Liver (tissue), 3 donors: ENCODE data around the gene AHSG.
A peak's percentile ranks its signal among the peaks of the same experiment; 100 is the strongest.

ENCODE experiments used
- JUND ChIP-seq, 2 donors: IDR thresholded peaks; 2 replicates each; pipeline ENCODE4 v1.6.1; 2016; ENCODE audit warnings: antibody characterized with exemption in 2 of 2
- RAD21 ChIP-seq, 2 donors: IDR thresholded peaks; 2 replicates each; pipeline ENCODE4 v1.6.1; 2016; ENCODE audit warnings: antibody characterized with exemption in 2 of 2, mild to moderate bottlenecking in 2 of 2
- SP1 ChIP-seq: IDR thresholded peaks from 2 replicates; pipeline ENCODE4 v1.6.1; 2018; ENCODE audit warnings: antibody characterized with exemption, mild to moderate bottlenecking
- TAF1 ChIP-seq: conservative IDR thresholded peaks from 2 replicates; pipeline ENCODE4 v1.6.1; 2016; ENCODE audit warnings: antibody characterized with exemption, mild to moderate bottlenecking
- TF ChIP-seq, protein P1 (sequence below): IDR thresholded peaks from 2 replicates; pipeline ENCODE4 v1.6.1; 2016; ENCODE audit warnings: antibody characterized with exemption
- TF ChIP-seq, protein P2 (sequence below): IDR thresholded peaks from 2 replicates; pipeline ENCODE4 v1.6.1; 2016; ENCODE audit warnings: antibody characterized with exemption, mild to moderate bottlenecking
- TF ChIP-seq, protein P3 (sequence below): fragments of 150-350 bp; IDR thresholded peaks from 2 replicates; pipeline ENCODE4 v1.5.1; 2017; ENCODE audit warnings: improper control_type of control experiment, low read depth, low read length; ENCODE audit not compliant: missing input control
- donor health status: healthy.
- donor health status: healthy.

DNA sequence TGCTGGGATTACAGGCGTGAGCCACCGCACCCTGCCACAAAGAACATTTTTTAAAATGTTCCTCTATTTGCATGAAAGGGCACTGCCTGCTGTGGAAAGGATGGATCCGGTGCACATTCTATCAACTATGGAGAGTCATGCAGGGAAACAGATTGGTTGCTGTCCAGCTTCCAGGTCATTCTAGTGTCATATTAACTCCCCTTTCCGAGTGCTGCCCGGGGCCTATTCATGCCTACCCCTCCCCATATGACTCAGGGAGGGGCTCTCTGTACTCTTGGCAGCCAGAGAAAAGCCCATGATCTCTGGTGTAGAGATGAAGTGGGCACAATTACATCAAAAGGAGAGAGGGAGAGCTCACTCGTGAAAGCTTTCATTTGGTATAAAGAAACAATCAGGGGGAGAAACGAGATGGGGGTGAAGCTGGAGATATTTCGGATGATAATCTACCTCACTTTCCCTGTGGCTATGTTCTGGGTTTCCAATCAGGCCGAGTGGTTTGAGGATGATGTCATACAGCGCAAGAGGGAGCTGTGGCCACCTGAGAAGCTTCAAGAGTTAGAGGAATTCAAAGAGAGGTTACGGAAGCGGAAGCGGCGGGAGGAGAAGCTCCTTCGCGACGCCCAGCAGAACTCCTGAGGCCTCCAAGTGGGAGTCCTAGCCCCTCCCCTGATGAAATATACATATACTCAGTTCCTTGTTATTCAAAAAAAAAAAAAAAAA, 16.1 kb upstream of the AHSG start:
- TF ChIP-seq, protein P1, sequence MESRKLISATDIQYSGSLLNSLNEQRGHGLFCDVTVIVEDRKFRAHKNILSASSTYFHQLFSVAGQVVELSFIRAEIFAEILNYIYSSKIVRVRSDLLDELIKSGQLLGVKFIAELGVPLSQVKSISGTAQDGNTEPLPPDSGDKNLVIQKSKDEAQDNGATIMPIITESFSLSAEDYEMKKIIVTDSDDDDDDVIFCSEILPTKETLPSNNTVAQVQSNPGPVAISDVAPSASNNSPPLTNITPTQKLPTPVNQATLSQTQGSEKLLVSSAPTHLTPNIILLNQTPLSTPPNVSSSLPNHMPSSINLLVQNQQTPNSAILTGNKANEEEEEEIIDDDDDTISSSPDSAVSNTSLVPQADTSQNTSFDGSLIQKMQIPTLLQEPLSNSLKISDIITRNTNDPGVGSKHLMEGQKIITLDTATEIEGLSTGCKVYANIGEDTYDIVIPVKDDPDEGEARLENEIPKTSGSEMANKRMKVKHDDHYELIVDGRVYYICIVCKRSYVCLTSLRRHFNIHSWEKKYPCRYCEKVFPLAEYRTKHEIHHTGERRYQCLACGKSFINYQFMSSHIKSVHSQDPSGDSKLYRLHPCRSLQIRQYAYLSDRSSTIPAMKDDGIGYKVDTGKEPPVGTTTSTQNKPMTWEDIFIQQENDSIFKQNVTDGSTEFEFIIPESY = no peak
- TF ChIP-seq, protein P2, sequence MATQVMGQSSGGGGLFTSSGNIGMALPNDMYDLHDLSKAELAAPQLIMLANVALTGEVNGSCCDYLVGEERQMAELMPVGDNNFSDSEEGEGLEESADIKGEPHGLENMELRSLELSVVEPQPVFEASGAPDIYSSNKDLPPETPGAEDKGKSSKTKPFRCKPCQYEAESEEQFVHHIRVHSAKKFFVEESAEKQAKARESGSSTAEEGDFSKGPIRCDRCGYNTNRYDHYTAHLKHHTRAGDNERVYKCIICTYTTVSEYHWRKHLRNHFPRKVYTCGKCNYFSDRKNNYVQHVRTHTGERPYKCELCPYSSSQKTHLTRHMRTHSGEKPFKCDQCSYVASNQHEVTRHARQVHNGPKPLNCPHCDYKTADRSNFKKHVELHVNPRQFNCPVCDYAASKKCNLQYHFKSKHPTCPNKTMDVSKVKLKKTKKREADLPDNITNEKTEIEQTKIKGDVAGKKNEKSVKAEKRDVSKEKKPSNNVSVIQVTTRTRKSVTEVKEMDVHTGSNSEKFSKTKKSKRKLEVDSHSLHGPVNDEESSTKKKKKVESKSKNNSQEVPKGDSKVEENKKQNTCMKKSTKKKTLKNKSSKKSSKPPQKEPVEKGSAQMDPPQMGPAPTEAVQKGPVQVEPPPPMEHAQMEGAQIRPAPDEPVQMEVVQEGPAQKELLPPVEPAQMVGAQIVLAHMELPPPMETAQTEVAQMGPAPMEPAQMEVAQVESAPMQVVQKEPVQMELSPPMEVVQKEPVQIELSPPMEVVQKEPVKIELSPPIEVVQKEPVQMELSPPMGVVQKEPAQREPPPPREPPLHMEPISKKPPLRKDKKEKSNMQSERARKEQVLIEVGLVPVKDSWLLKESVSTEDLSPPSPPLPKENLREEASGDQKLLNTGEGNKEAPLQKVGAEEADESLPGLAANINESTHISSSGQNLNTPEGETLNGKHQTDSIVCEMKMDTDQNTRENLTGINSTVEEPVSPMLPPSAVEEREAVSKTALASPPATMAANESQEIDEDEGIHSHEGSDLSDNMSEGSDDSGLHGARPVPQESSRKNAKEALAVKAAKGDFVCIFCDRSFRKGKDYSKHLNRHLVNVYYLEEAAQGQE = peak; percentile 82
- TF ChIP-seq, protein P3, sequence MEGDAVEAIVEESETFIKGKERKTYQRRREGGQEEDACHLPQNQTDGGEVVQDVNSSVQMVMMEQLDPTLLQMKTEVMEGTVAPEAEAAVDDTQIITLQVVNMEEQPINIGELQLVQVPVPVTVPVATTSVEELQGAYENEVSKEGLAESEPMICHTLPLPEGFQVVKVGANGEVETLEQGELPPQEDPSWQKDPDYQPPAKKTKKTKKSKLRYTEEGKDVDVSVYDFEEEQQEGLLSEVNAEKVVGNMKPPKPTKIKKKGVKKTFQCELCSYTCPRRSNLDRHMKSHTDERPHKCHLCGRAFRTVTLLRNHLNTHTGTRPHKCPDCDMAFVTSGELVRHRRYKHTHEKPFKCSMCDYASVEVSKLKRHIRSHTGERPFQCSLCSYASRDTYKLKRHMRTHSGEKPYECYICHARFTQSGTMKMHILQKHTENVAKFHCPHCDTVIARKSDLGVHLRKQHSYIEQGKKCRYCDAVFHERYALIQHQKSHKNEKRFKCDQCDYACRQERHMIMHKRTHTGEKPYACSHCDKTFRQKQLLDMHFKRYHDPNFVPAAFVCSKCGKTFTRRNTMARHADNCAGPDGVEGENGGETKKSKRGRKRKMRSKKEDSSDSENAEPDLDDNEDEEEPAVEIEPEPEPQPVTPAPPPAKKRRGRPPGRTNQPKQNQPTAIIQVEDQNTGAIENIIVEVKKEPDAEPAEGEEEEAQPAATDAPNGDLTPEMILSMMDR = no peak
- TF ChIP-seq TAF1 = no peak
- TF ChIP-seq JUND (IDR thresholded peaks at IDR 0.05) = no peak
- no peak for TF ChIP-seq RAD21 (IDR thresholded peaks at IDR 0.05)
- no peak for TF ChIP-seq SP1
